Left kidney (tissue), 2 donors: ENCODE data around the gene HRAS. TPM values are rescaled to one million over a fixed set of nuclear protein-coding genes. Genes with fewer than 3 reads are reported as not detected.

Source experiments
- DNase-seq: peaks from one replicate; pipeline ENCODE4 v3.0.0-alpha.2; 2013
- polyA plus RNA-seq: library from polyadenylated mRNA; unstranded; fragments of 120-200 nt; gene quantifications from one replicate; pipeline ENCODE4 v1.2.1, GENCODE V29; 2013; ENCODE audit not compliant: insufficient read length

Gene HRAS
- polyA plus RNA-seq, 1 donor, result 37.5 TPM

- no peak for DNase-seq
Observed at GRCh38 chr11:555227-555779, 19.9 kb upstream of the HRAS start.

DNA sequence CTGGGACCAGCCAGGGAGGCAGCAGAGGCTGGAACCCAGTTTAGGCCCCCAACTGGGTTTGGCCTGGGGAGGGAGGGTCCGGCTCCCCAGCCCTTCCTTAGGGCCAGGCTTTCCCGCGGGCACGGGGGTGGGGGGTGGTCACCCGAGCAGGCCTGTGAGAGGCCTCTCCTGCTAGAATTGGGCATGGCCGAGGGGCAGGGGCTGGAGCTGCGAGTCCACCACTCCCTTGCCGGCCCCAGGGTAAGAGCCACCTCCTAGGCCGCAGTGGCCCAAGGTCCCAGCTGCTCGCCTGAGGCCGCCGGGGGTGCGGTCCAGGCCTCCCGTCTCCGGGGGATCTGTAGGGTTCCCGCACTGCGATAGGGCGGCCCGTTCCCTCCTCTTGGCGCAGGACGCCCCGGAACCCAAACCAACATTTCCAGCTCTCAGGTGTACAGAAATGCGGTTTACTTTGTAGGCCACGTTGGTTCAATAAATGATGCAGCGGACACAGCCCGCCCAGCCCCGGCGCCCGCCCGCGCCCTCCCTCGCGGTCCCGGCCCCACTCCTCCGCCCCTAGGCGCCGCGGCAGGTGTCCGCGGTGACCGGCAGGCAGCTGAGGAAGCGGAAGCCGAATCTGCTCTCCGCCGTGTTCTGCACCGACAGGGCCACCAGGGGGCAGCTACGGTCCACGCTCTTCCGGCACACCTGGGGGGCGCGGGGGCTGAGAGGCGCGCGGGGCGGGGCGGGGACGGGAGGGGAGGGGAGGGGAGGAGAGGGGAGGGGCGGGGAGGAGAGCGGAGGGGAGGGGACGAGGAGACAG is 19.3 kb upstream of the HRAS start:
- peak; percentile 78 for DNase-seq

GRCh38 chr11:553988-554340 is 18.6 kb upstream of the HRAS start:
- no peak for DNase-seq

- DNase-seq, result no peak
Observed at GRCh38 chr11:553083-553987, 18.0 kb upstream of the HRAS start.

GRCh38 chr11:551596-551995 is 16.2 kb upstream of the HRAS start:
- no peak for DNase-seq

DNA sequence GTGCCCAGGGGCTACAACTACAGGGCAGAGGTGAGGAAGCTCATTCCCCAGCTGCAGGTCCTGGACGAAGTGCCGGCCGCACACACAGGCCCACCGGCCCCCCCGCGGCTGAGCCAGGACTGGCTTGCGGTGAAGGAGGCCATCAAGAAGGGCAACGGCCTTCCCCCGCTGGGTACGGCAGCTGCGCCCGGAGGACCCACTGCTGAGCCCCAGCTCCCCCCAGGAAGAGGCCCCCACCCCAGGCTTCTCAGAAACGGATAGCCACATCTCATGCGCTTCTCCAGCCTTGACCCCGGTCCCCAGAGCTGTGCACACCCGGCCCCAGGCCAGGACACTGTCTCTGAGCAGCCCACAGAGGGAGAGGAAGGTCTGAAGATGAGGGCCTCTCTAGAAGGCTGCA is 15.8 kb upstream of the HRAS start:
- DNase-seq, result no peak

GRCh38 chr11:550746-551085 is 15.3 kb upstream of the HRAS start:
- DNase-seq, result no peak

- no peak for DNase-seq
Observed at GRCh38 chr11:550021-550745, 14.8 kb upstream of the HRAS start.

GRCh38 chr11:548700-549603 is 13.6 kb upstream of the HRAS start:
- no peak for DNase-seq

GRCh38 chr11:545171-545570 is 9.8 kb upstream of the HRAS start:
- no peak for DNase-seq

GRCh38 chr11:544817-545166 is 9.4 kb upstream of the HRAS start:
- no peak for DNase-seq

DNA sequence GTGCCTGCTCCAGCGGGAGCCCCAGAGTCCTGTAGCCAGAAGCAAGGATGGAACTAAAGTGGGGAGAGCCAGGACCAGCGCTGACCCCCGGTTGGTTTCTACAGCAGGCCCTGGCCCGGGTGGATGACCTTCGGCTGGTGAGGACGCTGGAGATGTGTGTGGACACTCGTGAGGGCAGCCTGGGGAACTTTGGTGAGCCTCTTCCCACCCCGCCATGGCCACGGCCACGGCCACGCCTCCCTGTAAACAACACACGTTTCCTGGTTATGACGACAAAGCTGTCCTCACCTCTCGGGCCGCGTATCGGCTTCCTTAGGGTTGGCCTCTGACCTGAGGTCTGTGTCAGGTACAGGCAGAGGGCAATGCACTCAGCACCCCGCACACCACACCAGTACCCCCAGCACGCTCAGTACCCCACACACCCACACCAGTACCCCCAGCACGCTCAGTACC is 6.1 kb upstream of the HRAS start:
- no peak for DNase-seq

DNA sequence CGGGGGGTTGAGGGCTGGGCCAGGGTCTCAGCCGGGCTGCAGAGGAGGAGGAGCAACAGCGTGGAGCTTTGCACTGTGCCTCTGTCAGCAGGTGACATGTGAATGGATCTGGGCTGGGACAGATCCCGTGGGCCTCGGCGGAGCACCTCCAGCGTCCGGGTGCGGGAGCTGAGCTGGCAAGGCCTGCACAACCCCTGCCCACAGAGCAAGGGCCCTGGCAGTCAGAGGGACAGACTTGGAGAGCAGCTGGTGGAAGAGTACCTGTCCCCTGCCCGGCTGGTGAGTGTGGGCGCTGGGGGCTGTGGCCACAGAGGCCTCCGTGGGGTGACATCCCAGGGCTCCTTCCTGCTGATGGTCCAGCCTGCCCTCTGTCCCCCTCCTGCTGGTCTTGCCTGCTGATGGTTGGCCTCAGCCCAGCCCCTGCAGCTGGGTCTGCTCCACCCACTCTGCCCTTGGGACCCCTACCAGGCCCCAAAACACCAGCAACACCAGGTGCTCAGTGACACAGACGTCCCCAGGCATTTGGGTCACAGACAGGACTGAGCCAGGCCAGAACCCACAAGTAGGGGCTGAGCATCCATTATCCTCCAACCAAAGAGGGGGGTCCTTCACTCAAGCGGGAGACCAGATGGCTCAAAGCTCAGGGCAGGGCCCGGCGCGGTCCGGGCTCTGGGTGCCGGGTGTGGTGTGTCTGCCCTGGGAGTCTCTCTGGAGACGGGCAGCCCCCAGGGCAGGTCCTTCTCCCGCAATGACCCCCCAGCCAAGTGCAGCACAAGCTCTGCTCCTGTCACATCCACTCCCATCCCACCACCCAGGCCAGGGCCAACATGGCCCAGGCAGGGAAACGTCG is 5.4 kb upstream of the HRAS start:
- no peak for DNase-seq

DNA sequence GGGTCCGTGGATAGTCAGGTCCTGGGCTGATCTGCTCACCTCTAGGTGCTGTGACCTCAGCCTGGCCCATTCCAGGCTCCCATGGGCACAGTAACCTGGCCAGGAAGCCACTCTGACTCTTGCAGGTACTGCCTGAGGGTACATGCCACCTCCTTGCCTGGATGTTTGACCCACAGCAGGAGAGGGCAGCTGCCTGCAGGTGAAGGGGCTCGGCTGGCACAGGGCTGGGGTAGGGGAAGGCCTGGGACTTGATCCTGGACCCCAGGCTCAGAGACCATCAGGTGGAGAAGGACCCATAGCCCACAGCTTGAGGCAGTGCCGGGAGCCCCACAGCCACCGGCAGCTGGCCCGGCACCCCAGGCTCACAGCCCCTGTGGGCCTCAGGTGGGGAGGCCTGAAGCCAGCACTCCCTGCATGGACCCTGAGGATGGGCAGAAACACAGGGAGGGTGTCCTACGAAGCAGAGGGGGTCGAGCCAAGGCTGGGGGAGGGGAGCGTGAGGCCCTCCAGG is 4.7 kb upstream of the HRAS start:
- no peak for DNase-seq

- DNase-seq, result no peak
Observed at GRCh38 chr11:538431-539051, 3.2 kb upstream of the HRAS start.

- DNase-seq, result no peak
Observed at GRCh38 chr11:537622-538430, 2.5 kb upstream of the HRAS start.

DNA sequence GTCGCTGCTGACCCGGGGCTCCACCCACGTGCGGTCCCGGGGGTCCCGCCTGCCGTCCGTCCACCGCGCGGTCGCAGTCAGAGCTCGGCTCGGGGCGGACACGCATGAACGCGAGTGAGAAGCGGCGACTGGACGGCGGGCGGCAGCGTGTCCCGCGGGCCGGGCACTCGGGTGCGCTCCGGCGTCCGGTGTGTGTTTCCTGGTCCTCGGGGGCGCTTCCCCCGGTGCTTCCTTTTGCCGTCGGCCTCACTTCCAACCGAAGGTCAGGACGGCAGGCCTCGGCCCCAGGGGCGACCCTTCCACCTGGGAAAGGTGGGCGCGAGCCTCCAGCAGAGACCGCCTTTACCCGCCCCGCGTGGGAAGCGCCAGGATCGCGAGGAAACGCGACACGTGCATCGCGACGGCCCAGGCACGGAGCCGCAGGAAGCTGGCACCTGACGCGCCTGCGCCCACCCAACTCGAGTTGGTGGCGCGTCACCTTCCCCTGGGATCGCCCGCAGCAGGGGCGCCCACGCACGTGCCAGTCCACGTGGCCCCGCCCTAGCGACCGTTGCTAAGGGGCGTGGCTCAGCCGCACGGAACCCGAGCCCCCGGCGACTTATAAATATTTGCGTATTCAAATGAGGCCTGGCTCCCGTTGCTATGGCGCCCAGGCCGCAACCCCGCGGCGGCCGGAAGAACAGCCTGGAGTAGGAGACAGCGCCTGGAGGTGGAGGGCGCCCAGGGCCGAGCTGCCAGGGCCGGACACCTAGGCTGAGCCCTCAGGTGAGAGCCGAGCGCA is 1.7 kb upstream of the HRAS start, which contains the start of gene LRRC56:
Gene LRRC56 (plus strand): TSS at position 687 of the 781 bp plus-strand sequence. CDS start 3,158 bp downstream, outside the sequence.
- peak; percentile 77 for DNase-seq

DNA sequence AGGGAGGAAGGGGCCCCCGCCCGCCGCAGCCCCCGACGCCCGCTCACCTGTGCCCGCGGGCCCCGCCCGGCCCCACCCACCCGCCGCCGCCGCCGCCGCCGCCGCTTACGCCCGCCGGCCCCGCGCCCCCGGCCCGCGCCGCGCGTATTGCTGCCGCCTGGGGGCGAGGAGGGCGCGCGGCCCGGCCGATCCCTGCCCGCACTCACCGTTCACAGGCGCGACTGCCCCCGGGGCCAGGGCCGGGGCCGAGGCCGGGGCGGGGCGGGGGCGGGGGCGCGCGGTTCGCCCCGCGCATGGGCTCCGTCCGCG is 212 bp downstream of the HRAS start:
- no peak for DNase-seq
